MM.1S (cell line): Measurements from ENCODE around the gene ZNF268.

Source experiments
- CTCF ChIP-seq: fragments of 300-600 bp; sonication (generic); IDR thresholded peaks from 2 replicates; pipeline ENCODE4 v1.5.1; 2016; ENCODE audit warnings: antibody characterized with exemption, low read length, mixed read lengths
- EZH2 ChIP-seq: fragments of 300-600 bp; sonication (generic); optimal IDR thresholded peaks from 2 replicates; pipeline ENCODE3; 2017; ENCODE audit warnings: low read depth, mild to moderate bottlenecking, antibody characterized with exemption, low read length, mixed read lengths

GRCh38 chr12:133202493-133203343 is 21.4 kb downstream of the ZNF268 start:
- TF ChIP-seq CTCF (no peak), EZH2 (no peak)
